Left ventricle myocardium inferior (tissue), 1 donor: ENCODE results near the gene UQCRC1. TPM values are rescaled to one million over a fixed set of nuclear protein-coding genes. Genes with fewer than 3 reads are reported as not detected.

ENCODE experiments used
- DNase-seq: peaks from one replicate; pipeline ENCODE4 v3.0.0-alpha.2; 2020
- H3K27ac ChIP-seq: fragments of 200-600 bp; replicated peaks from 2 replicates; pipeline ENCODE4 v1.8.0; 2021
- H3K27me3 ChIP-seq: fragments of 200-600 bp; 2 replicates; pipeline ENCODE4 v1.8.0; 2021; ENCODE audit warnings: low read depth
- H3K36me3 ChIP-seq: fragments of 200-600 bp; 2 replicates; pipeline ENCODE4 v1.8.0; 2021
- H3K4me1 ChIP-seq: fragments of 200-600 bp; 2 replicates; pipeline ENCODE4 v1.8.0; 2021
- H3K4me3 ChIP-seq: fragments of 200-600 bp; 2 replicates; pipeline ENCODE4 v1.8.0; 2021; ENCODE audit warnings: mild to moderate bottlenecking, moderate library complexity
- H3K9me3 ChIP-seq: fragments of 200-600 bp; replicated peaks from 2 replicates; pipeline ENCODE4 v1.8.0; 2021
- CTCF ChIP-seq: fragments of 200-600 bp; IDR thresholded peaks from 2 replicates; pipeline ENCODE4 v1.8.0; 2021; ENCODE audit warnings: antibody characterized with exemption, mild to moderate bottlenecking, borderline replicate concordance
- intact Hi-C: fragments of 100-400 bp; cut with micrococcal nuclease; formaldehyde crosslinking; loops from one replicate; pipeline ENCODE4 v1.11.0; 2022
- total RNA-seq: library from RNA; stranded (reverse); fragmentation: NEBNext Ultra II Directional; extraction: Animal tissue kit (Norgen Biotek cat#: 25700); gene quantifications from one replicate; pipeline ENCODE4 v1.2.1, GENCODE V29; 2021
- donor health status: DM: no; HTN: yes; CAD: no; lungs with severe emphysema.

The UQCRC1 gene
- total RNA-seq, 1 donor from 2014 or later: 1,000 TPM

- DNase-seq: no peak
- no peak overlapping the region for H3K27ac ChIP-seq
- intact Hi-C loops: no loop called here
Observed at GRCh38 chr3:48617559-48617958, 8.1 kb upstream of the UQCRC1 start.

GRCh38 chr3:48614044-48614443 lies 4.6 kb upstream of the UQCRC1 start:
- intact Hi-C loops: no loop called here
- no peak for TF ChIP-seq CTCF
- Histone ChIP-seq H3K36me3 (no peaks in the 10 kb centered on the region), H3K4me3 (no peak overlapping the region), H3K9me3 (peaks cover 25% of the 10 kb centered on the region), H3K27me3 (no peaks in the 10 kb centered on the region), H3K27ac (no peak overlapping the region), H3K4me1 (peaks cover 10% of the 10 kb centered on the region)
- DNase-seq: no peak

More at GRCh38 chr3:48617559-48617958, 8.1 kb upstream of the UQCRC1 start:
- Histone ChIP-seq H3K36me3 (no peaks in the 10 kb centered on the region), H3K9me3 (peaks cover 25% of the 10 kb centered on the region), H3K4me3 (no peak overlapping the region), H3K4me1 (no peaks in the 10 kb centered on the region), H3K27me3 (no peaks in the 10 kb centered on the region)
- no peak for TF ChIP-seq CTCF

- peaks cover 8% of the 10 kb centered on the region for H3K9me3 ChIP-seq
- intact Hi-C loops: no loop called here
- no peak for DNase-seq
- no peak for TF ChIP-seq CTCF
- no peak overlapping the region for H3K4me3 ChIP-seq
- H3K27me3 ChIP-seq: no peaks in the 10 kb centered on the region
- H3K27ac ChIP-seq: no peak overlapping the region
- H3K4me1 ChIP-seq: peaks cover 28% of the 10 kb centered on the region
- peaks cover 4% of the 10 kb centered on the region for H3K36me3 ChIP-seq
Observed at GRCh38 chr3:48612309-48612708, 2.9 kb upstream of the UQCRC1 start.

- peak overlapping the region; percentile 78 for H3K4me3 ChIP-seq
- no peaks in the 10 kb centered on the region for H3K27me3 ChIP-seq
- H3K9me3 ChIP-seq: no peaks in the 10 kb centered on the region
- peak overlapping the region; percentile 0 for H3K27ac ChIP-seq
- peaks cover 76% of the 10 kb centered on the region for H3K4me1 ChIP-seq
- intact Hi-C loops: no loop called here
- TF ChIP-seq CTCF: no peak
- H3K36me3 ChIP-seq: peaks cover 49% of the 10 kb centered on the region
- no peak for DNase-seq
Observed at GRCh38 chr3:48607519-48607918, 1.9 kb downstream of the UQCRC1 start.

- peak overlapping the region; percentile 21 for H3K4me3 ChIP-seq
- DNase-seq: peak; percentile 80
- no peak for TF ChIP-seq CTCF
- intact Hi-C loops: no loop called here
- H3K27ac ChIP-seq: peak overlapping the region; percentile 95
- no peaks in the 10 kb centered on the region for H3K27me3 ChIP-seq
- peaks cover 78% of the 10 kb centered on the region for H3K36me3 ChIP-seq
- no peaks in the 10 kb centered on the region for H3K9me3 ChIP-seq
- peaks cover 100% of the 10 kb centered on the region for H3K4me1 ChIP-seq
Observed at GRCh38 chr3:48601622-48601994, 7.8 kb downstream of the UQCRC1 start.
